NCI-H2107 treated with DMSO at 0.1 percent for 48 hours (cell line): Measurements from ENCODE around the gene DOK5.
"Not testable (repeated sequence)": the region's sequence is repeated elsewhere in the genome, so short reads cannot be mapped to it uniquely, and the experiment has no call there.

Experiments used
- DNase-seq: peaks from one replicate; lab custom pipeline; 2025; ENCODE audit not compliant: unreplicated experiment; lab: John Stamatoyannopoulos, UW

DOK5 gene

GRCh38 chr20:54469952-54470351, 5.4 kb upstream of the DOK5 start:
- no peak for DNase-seq

GRCh38 chr20:54470697-54471096, 4.7 kb upstream of the DOK5 start:
- DNase-seq = no peak

GRCh38 chr20:54472607-54473006, 2.8 kb upstream of the DOK5 start:
- DNase-seq = no peak

GRCh38 chr20:54473340-54473739, 2.1 kb upstream of the DOK5 start:
- no peak for DNase-seq

GRCh38 chr20:54474046-54474445, 1.3 kb upstream of the DOK5 start:
- no peak for DNase-seq

GRCh38 chr20:54474866-54475265, 527 bp upstream of the DOK5 start:
- no peak for DNase-seq

GRCh38 chr20:54476169-54477009, 996 bp downstream of the DOK5 start:
- DNase-seq = no peak

- DNase-seq = no peak
Measured at GRCh38 chr20:54477191-54477955, 2.0 kb downstream of the DOK5 start.

GRCh38 chr20:54479138-54479906, 3.9 kb downstream of the DOK5 start:
- DNase-seq = no peak

- not testable (repeated sequence) for DNase-seq
Measured at GRCh38 chr20:54479937-54480336, 4.5 kb downstream of the DOK5 start.

- no peak for DNase-seq
Measured at GRCh38 chr20:54481442-54481841, 6.0 kb downstream of the DOK5 start.

GRCh38 chr20:54485631-54486030, 10.2 kb downstream of the DOK5 start:
- no peak for DNase-seq

- no peak for DNase-seq
Measured at GRCh38 chr20:54486585-54486984, 11.2 kb downstream of the DOK5 start.

GRCh38 chr20:54488442-54488841, 13.0 kb downstream of the DOK5 start:
- DNase-seq = no peak

GRCh38 chr20:54491506-54491905, 16.1 kb downstream of the DOK5 start:
- no peak for DNase-seq

- no peak for DNase-seq
Measured at GRCh38 chr20:54494303-54495006, 19.1 kb downstream of the DOK5 start.

- no peak for DNase-seq
Measured at GRCh38 chr20:54497931-54498718, 22.7 kb downstream of the DOK5 start.

GRCh38 chr20:54499111-54499510, 23.7 kb downstream of the DOK5 start:
- no peak for DNase-seq

GRCh38 chr20:54502179-54502578, 26.8 kb downstream of the DOK5 start:
- no peak for DNase-seq

GRCh38 chr20:54506643-54507042, 31.2 kb downstream of the DOK5 start:
- no peak for DNase-seq
